Measurements from ENCODE around the gene SIGLECL1.

GRCh38 chr19:51292971-51293370 is 42.1 kb downstream of the SIGLECL1 start:
- TF ChIP-seq CTCF (IDR thresholded peaks at IDR 0.05) (no peak), POLR2A (IDR thresholded peaks at IDR 0.05) (no peak)

Data from body of pancreas (tissue), 4 donors.